Kidney (tissue), 14 donors: ENCODE data around the gene GP1BB. TPM values are rescaled to one million over a fixed set of nuclear protein-coding genes. Genes with fewer than 3 reads are reported as not detected.

Source experiments
- DNase-seq, 5 donors: peaks; one replicate each; pipeline ENCODE4 v3.0.0-alpha.2; 2013 to 2020
- FAIRE-seq: peaks from 2 replicates; lab custom pipeline; 2012; peaks lifted over from hg19 to GRCh38; lab: Jason Lieb, UNC
- H3K27ac ChIP-seq, 2 donors: one replicate each; pipeline ENCODE4 v1.7.0; 2013; ENCODE audit warnings: low read depth in 2 of 2, low read length in 2 of 2, inconsistent platforms in 1 of 2
- H3K27me3 ChIP-seq: one replicate; pipeline ENCODE4 v1.7.1; 2013; ENCODE audit warnings: low read length, inconsistent platforms; ENCODE audit not compliant: control insufficient read depth, insufficient read depth
- H3K36me3 ChIP-seq, 3 donors: one replicate each; pipeline versions ENCODE4 v1.7.0 to v1.7.1; 2013; ENCODE audit warnings: low read length in 3 of 3, control low read depth in 1 of 3, inconsistent platforms in 1 of 3; ENCODE audit not compliant: insufficient read depth in 3 of 3, control insufficient read depth in 2 of 3
- H3K4me1 ChIP-seq, 3 donors: one replicate each; pipeline versions ENCODE4 v1.7.0 to v1.7.1; 2013; ENCODE audit warnings: low read length in 3 of 3, inconsistent platforms in 1 of 3, low read depth in 1 of 3; ENCODE audit not compliant: control insufficient read depth in 2 of 3, insufficient read depth in 2 of 3
- H3K4me3 ChIP-seq, 3 donors: one replicate each; pipeline versions ENCODE4 v1.7.0 to v1.8.1; 2013; ENCODE audit warnings: low read length in 3 of 3, control low read depth in 1 of 3, inconsistent platforms in 1 of 3
- H3K9ac ChIP-seq, 3 donors: one replicate each; pipeline versions ENCODE4 v1.7.0 to v1.7.1; 2013; ENCODE audit warnings: low read length in 3 of 3, control low read depth in 1 of 3, inconsistent platforms in 1 of 3
- H3K9me3 ChIP-seq, 3 donors: one replicate each; pipeline versions ENCODE4 v1.7.0 to v1.7.1; 2013; ENCODE audit warnings: low read length in 3 of 3, control low read depth in 1 of 3, inconsistent platforms in 1 of 3; ENCODE audit not compliant: control insufficient read depth in 2 of 3, insufficient read depth in 1 of 3
- intact Hi-C: fragments of 100-400 bp; cut with DNase I; formaldehyde crosslinking; loops from one replicate; pipeline ENCODE4 v1.11.1; 2022
- polyA plus RNA-seq: library from polyadenylated mRNA; stranded (reverse); fragments of 350-450 nt; fragmentation: Illumina TruSeq; extraction: RNeasy Lipid Tissue Mini Kit (QIAGEN cat#74804); gene quantifications from one replicate; pipeline ENCODE4 v1.2.3, GENCODE V29; 2014; ENCODE audit warnings: low read depth, low replicate concordance; ENCODE audit not compliant: insufficient read depth
- total RNA-seq: library from RNA; stranded (reverse); fragmentation: NEBNext Ultra II Directional; extraction: Animal tissue kit (Norgen Biotek cat#: 25700); gene quantifications from one replicate; pipeline ENCODE4 v1.2.1, GENCODE V29; 2021
- TF ChIP-seq, protein P1 (sequence below): IDR thresholded peaks from 3 replicates; pipeline ENCODE4 v1.5.1; 2012; ENCODE audit warnings: mild to moderate bottlenecking, moderate library complexity, borderline replicate concordance; ENCODE audit not compliant: insufficient read depth; ENCODE audit errors: extremely low read depth
- donor health status: control.
- donor health status: control.
- donor health status: control.
- donor health status: control.
- donor health status: control.
- donor health status: DM: yes; HTN: yes; CAD: no.
- donor health status: Normal renal cell carcinoma (clear cell type).

GP1BB gene
- total and polyA plus RNA-seq, 2 donors from 2014 or later, result 1.9 to 4.1 TPM

DNA sequence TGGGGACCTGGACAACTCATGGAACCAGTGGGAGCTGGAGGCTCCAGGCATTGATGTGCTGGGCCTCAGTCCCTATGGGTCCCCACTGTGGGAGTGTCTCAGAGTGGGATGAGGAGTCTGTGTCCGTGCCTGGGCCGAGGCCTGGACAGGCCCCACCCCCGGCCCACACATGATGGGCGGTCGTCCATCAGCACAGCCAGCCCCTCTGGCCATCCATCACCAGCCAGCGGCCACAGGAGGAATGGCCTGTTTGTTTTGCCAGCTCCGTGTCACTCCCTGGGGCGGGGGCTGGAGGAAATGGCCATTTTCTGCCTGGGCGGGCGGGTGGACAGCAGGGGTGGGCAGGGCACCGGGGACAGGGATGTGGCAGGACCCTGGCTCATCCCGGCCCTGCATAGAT, 24.2 kb downstream of the GP1BB start:
- Histone ChIP-seq H3K4me1 (no peaks in the 10 kb centered on the region), H3K9me3 (no peaks in the 10 kb centered on the region), H3K9ac (no peak overlapping the region), H3K27me3 (peaks cover 4% of the 10 kb centered on the region), H3K36me3 (no peaks in the 10 kb centered on the region), H3K4me3 (no peak overlapping the region), H3K27ac (no peak overlapping the region)
- FAIRE-seq (no peak), DNase-seq (no peak)
- intact Hi-C loops, result no loop called here
- TF ChIP-seq, protein P1, sequence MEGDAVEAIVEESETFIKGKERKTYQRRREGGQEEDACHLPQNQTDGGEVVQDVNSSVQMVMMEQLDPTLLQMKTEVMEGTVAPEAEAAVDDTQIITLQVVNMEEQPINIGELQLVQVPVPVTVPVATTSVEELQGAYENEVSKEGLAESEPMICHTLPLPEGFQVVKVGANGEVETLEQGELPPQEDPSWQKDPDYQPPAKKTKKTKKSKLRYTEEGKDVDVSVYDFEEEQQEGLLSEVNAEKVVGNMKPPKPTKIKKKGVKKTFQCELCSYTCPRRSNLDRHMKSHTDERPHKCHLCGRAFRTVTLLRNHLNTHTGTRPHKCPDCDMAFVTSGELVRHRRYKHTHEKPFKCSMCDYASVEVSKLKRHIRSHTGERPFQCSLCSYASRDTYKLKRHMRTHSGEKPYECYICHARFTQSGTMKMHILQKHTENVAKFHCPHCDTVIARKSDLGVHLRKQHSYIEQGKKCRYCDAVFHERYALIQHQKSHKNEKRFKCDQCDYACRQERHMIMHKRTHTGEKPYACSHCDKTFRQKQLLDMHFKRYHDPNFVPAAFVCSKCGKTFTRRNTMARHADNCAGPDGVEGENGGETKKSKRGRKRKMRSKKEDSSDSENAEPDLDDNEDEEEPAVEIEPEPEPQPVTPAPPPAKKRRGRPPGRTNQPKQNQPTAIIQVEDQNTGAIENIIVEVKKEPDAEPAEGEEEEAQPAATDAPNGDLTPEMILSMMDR, result no peak

DNA sequence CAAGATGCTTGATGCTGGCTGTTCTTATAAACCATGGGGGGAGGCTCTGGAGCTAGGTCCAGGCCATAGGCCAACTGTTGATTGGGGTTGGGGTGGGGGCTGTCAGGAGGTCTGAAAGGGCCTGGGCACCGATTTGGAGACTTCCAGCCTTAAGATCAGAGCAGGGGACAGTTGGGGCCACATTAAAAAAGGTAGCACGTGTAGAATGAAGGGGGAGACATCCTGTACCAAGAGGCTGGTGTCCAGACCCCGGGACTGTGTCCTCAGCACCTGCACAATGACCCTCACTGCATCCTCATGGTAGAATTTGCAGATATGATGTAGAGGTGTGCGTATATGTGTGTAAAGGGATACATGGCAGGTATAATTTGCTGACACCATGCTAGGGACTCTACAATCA, 24.8 kb downstream of the GP1BB start:
- Histone ChIP-seq H3K4me3 (no peak overlapping the region), H3K27ac (no peak overlapping the region), H3K27me3 (peaks cover 9% of the 10 kb centered on the region), H3K36me3 (no peaks in the 10 kb centered on the region), H3K4me1 (no peaks in the 10 kb centered on the region), H3K9ac (no peak overlapping the region), H3K9me3 (no peaks in the 10 kb centered on the region)
- DNase-seq (no peak), FAIRE-seq (no peak)
- intact Hi-C loops, result no loop called here
- TF ChIP-seq, protein P1, result no peak

DNA sequence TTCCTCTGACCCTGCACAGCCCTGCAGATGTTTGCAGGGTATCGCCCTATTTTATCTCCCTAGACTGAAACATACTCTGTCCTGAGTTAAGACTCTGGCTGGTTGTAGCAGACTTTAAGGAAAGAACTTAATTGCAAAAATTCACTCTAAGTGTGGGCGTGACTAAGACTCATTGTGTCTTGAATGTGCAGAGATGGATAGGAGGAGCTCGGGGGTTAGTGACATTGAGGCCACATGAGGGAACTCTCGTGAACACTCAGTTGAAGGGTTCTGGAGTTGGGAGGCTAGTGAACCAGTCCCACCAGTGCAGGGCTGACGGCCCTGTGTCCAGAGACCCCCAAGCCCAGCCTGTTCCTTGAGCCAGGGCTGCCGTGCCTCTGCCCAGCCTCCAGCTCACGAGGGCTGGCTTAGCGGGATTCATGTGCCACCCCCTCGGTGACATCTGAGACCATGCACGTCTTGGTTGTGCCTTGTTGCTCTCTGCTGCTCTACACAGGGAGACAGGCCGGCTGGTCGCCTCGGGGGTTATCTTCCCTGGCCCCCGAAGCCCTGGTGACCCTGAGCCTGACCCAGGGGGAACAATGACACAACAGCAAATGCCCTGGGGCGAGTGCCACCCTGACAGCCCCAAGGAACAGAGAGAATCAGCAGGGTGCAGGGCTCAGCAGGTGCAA, 25.8 kb downstream of the GP1BB start:
- Histone ChIP-seq H3K9me3 (no peaks in the 10 kb centered on the region), H3K27ac (no peak overlapping the region), H3K4me3 (no peak overlapping the region), H3K4me1 (no peaks in the 10 kb centered on the region), H3K9ac (no peak overlapping the region), H3K27me3 (peaks cover 15% of the 10 kb centered on the region), H3K36me3 (no peaks in the 10 kb centered on the region)
- intact Hi-C loops, result no loop called here
- no peak for FAIRE-seq
- no peak for DNase-seq
- TF ChIP-seq, protein P1, result no peak

DNA sequence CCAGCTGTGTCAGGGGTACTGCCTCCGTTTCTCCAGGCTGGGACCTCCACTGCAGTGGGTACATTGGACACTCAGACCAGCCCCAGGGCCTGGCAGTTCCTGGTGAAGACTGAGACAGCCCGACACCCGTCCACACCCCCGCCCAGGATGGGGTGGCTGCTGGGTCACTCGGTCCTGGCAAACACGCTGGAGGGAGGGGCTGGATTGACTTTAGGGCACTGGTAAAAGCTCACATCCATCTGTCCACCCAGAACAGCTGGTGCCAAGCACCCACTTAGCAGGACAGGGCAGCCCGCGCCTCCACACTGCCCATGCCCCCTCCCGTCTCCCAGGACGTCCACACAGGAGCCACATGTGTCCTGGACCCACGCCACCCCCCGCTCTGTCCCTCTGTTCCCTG, 26.5 kb downstream of the GP1BB start:
- Histone ChIP-seq H3K9ac (no peak overlapping the region), H3K27ac (no peak overlapping the region), H3K4me1 (no peaks in the 10 kb centered on the region), H3K4me3 (no peak overlapping the region), H3K9me3 (no peaks in the 10 kb centered on the region), H3K36me3 (no peaks in the 10 kb centered on the region), H3K27me3 (peaks cover 22% of the 10 kb centered on the region)
- intact Hi-C loops, result no loop called here
- no peak for FAIRE-seq
- TF ChIP-seq, protein P1, result no peak
- DNase-seq, result no peak
